Progenitor cell of endocrine pancreas (in vitro differentiated cells): ENCODE results near the gene ADSL. TPM values are rescaled to one million over a fixed set of nuclear protein-coding genes. Genes with fewer than 3 reads are reported as not detected.
A peak's percentile ranks its signal among the peaks of the same experiment; 100 is the strongest.

Experiments
- DNase-seq: peaks from one replicate; pipeline ENCODE4 v3.0.0; 2021; ENCODE audit warnings: low spot score; ENCODE audit not compliant: unreplicated experiment
- H3K27ac Mint-ChIP-seq: 2 replicates; pipeline ENCODE4 v1.8.0; 2021; ENCODE audit warnings: mild to moderate bottlenecking, moderate library complexity, mixed read lengths
- H3K27me3 Mint-ChIP-seq: 2 replicates; pipeline ENCODE4 v1.8.0; 2021; ENCODE audit warnings: mixed read lengths
- H3K36me3 Mint-ChIP-seq: 2 replicates; pipeline ENCODE4 v1.8.0; 2022; ENCODE audit warnings: mixed read lengths; ENCODE audit not compliant: insufficient read depth
- H3K4me1 Mint-ChIP-seq: 2 replicates; pipeline ENCODE4 v1.8.0; 2021; ENCODE audit warnings: low read depth, mixed read lengths
- H3K4me3 Mint-ChIP-seq: 2 replicates; pipeline ENCODE4 v1.8.0; 2021; ENCODE audit warnings: low read depth, mild to moderate bottlenecking, moderate library complexity, mixed read lengths
- H3K9me3 Mint-ChIP-seq: 2 replicates; pipeline ENCODE4 v1.8.0; 2021; ENCODE audit warnings: low read depth, mixed read lengths
- total RNA-seq: library from RNA; stranded (reverse); gene quantifications from 2 replicates; pipeline ENCODE4 v1.2.1, GENCODE V29; 2021
- TF ChIP-seq, protein P1 (sequence below): fragments of 200-600 bp; sonication (generic); IDR thresholded peaks from one replicate; pipeline ENCODE4 v1.5.0; 2021; ENCODE audit warnings: antibody characterized with exemption, mild to moderate bottlenecking; ENCODE audit not compliant: unreplicated experiment

Gene ADSL
- total RNA-seq, 1 donor from 2014 or later: 85.0 TPM

DNA sequence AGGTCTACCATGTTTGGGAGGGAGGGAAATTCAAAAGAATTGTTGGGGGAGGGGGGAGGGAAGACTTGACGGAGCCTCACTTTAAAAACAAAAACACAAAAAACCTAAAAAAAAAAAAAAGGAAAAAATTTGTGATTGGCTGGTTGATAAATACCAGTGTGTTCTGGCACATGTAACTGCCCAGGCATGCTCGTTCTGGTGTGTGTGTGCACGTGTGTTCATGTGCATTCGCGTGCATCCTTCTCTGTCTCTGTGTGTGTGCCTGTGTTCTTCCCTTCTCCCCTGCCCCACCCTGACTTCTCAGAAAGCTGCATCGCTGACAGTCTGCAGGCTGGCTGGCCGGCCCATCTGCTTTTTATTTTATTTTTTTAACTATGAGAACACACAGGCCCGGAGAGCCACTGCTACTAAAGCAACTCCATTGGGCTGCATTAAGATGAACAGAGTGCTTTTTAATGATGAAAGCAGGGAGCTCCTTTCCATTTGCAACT lies 22.6 kb upstream of the ADSL start:
- peaks cover 21% of the 10 kb centered on the region for H3K4me1 Mint-ChIP-seq
- no peaks in the 10 kb centered on the region for H3K9me3 Mint-ChIP-seq
- H3K4me3 Mint-ChIP-seq: no peak overlapping the region
- DNase-seq: no peak
- H3K27ac Mint-ChIP-seq: no peak overlapping the region
- no peaks in the 10 kb centered on the region for H3K27me3 Mint-ChIP-seq
- H3K36me3 Mint-ChIP-seq: peaks cover 32% of the 10 kb centered on the region
- TF ChIP-seq, protein P1, sequence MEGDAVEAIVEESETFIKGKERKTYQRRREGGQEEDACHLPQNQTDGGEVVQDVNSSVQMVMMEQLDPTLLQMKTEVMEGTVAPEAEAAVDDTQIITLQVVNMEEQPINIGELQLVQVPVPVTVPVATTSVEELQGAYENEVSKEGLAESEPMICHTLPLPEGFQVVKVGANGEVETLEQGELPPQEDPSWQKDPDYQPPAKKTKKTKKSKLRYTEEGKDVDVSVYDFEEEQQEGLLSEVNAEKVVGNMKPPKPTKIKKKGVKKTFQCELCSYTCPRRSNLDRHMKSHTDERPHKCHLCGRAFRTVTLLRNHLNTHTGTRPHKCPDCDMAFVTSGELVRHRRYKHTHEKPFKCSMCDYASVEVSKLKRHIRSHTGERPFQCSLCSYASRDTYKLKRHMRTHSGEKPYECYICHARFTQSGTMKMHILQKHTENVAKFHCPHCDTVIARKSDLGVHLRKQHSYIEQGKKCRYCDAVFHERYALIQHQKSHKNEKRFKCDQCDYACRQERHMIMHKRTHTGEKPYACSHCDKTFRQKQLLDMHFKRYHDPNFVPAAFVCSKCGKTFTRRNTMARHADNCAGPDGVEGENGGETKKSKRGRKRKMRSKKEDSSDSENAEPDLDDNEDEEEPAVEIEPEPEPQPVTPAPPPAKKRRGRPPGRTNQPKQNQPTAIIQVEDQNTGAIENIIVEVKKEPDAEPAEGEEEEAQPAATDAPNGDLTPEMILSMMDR: no peak

DNA sequence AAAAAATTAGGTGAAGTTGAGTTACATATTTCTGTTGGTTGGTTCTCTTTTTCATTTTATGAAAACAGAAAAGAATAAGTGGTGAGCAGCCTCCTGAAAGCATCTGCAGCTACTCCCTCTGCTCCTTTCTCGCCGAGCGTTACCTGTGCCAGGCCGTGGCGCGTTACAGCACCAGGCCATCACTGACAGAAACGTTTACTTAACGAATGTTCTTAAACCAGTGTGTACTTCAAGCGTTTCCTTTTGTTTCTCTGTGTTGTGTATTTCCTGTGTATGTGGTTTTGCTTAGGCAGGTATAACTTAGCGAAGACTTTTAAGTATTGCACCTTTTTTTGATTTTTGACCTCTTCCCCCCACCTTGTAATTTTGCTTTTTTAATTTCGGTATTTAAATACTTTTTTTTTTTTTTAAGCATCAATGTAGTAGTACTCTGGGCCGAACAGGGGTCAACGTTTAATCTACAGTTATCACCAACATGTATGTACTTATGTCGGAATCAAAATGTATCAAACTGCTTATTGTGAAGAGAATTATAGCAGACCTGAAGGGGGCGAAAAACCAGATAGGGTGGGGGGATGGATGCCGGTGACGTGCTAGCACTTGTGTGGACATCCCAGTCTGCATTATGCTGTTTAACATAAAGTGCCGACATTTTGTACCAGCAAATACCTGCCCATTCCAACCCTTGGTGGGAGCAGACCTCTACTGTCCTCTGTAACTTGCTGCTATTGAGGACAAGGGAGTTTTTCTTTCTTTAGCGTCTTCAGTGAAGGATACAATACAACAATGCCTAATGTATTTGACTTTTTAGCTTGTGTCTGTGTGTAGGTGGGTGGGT lies 21.6 kb upstream of the ADSL start:
- Mint-ChIP-seq H3K27me3 (no peaks in the 10 kb centered on the region), H3K4me3 (no peak overlapping the region), H3K4me1 (peaks cover 25% of the 10 kb centered on the region), H3K27ac (peak overlapping the region; percentile 41), H3K36me3 (peaks cover 30% of the 10 kb centered on the region), H3K9me3 (no peaks in the 10 kb centered on the region)
- no peak for DNase-seq
- TF ChIP-seq, protein P1: no peak

DNA sequence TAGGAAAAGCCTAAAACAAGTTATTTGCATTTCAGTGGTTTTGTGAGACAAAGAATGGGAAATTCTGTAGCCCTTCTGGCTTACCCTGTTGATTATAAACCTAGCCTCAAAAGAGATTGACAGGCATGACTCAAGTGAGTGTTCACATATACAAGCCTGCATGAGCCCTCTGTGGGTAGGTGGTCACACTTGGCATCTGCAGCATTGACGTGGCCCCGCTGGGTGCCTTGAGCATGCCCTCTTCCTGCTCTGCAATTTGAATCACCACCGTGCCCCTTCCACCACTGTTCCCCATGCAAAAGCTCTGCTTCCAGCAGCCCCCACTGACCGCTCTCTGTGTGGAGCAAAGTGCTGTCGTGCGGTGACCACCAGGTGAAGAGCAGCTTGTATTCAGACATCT lies 21.0 kb upstream of the ADSL start:
- H3K36me3 Mint-ChIP-seq: peaks cover 30% of the 10 kb centered on the region
- no peaks in the 10 kb centered on the region for H3K9me3 Mint-ChIP-seq
- no peak for DNase-seq
- peaks cover 25% of the 10 kb centered on the region for H3K4me1 Mint-ChIP-seq
- TF ChIP-seq, protein P1: no peak
- no peak overlapping the region for H3K4me3 Mint-ChIP-seq
- no peaks in the 10 kb centered on the region for H3K27me3 Mint-ChIP-seq
- H3K27ac Mint-ChIP-seq: peak overlapping the region; percentile 15

DNA sequence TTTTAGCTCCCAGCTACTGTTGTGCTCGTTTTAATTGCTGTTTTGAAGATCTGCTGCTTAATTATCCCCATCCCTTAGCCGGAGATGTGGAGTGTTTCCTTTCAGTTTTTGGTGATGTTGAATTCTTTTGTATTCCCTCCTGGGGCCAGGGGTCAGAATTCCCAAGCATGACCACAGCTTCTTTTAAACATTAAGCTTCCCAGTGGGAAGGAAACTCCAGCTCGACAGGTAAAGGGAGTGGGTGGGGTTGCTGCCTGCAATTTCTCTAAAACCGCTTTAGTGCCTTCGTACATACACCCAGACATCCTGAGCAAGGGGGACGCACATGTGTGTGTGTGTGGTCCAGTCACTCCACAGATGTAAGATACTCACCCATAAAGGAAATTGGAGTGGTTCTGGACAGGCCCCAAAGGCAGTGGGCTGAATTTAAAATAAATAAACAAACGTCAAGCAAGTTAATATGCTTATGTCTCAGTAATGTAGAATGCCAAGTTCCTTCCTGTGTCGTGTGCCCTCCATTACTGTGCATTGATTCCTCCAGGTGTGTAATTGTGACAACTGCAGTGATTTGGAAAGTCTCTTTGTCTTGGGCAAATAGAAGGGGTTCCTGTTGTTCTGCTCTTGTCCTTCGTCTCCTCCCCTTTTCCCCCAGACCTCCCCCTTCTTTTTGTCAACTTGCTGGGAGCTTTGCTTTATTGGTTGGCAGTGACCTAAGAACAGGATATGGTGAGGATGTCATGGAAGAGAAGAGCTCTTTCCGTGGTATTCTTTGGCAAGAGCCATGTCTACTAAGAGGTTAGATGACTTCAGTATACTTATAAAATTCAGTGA lies 19.2 kb upstream of the ADSL start:
- H3K27me3 Mint-ChIP-seq: no peaks in the 10 kb centered on the region
- TF ChIP-seq, protein P1: no peak
- H3K4me3 Mint-ChIP-seq: peak overlapping the region; percentile 44
- peak overlapping the region; percentile 96 for H3K27ac Mint-ChIP-seq
- DNase-seq: no peak
- no peaks in the 10 kb centered on the region for H3K9me3 Mint-ChIP-seq
- peaks cover 20% of the 10 kb centered on the region for H3K36me3 Mint-ChIP-seq
- peaks cover 30% of the 10 kb centered on the region for H3K4me1 Mint-ChIP-seq
